ENCODE data around the gene PRDM2.

GRCh38 chr1:13829152-13829769, 129.3 kb downstream of the PRDM2 start:
- TF ChIP-seq CTCF (IDR thresholded peaks at IDR 0.05) (no peak), POLR2A (IDR thresholded peaks at IDR 0.05) (no peak)

All from ovary (tissue), 3 donors.